ENCODE results near the gene PDE10A. TPM values are rescaled to one million over a fixed set of nuclear protein-coding genes. Genes with fewer than 3 reads are reported as not detected.

The PDE10A gene
- total RNA-seq, 1 experiment from 2014 or later, result 0.31 TPM

GRCh38 chr6:165626711-165627110, 36.3 kb downstream of the PDE10A start:
- Mint-ChIP-seq H3K9me3 (peaks cover 0 to 5% of the 10 kb centered on the region in 2 experiments; a peak in 2 of 5 replicates), H3K4me1 (peaks cover 4 to 5% of the 10 kb centered on the region in 2 experiments; a peak in 3 of 4 replicates), H3K36me3 (ENCODE audit: insufficient read depth in 1 of 3, low read depth in 3 of 3) (peaks cover 0 to 12% (median 4%) of the 10 kb centered on the region in 3 experiments; a peak in 4 of 7 replicates), H3K27me3 (ENCODE audit: low read depth) (no peaks in the 10 kb centered on the region), H3K4me3 (no peak overlapping the region), H3K27ac (no peak overlapping the region)
- no peaks in the 10 kb centered on the region for H4K20me1 ChIP-seq (ENCODE audit: control insufficient read depth, insufficient read depth, insufficient read length)
- no peak for TF ChIP-seq CTCF (conservative IDR thresholded peaks at IDR 0.05)
- no peak overlapping the region for H3K18ac ChIP-seq (ENCODE audit: insufficient read length, low read depth, low read length)
- H4K91ac ChIP-seq (ENCODE audit: insufficient read length, low read depth, low read length), result no peak overlapping the region
- no peak overlapping the region for H2AFZ ChIP-seq (ENCODE audit: low read length)
- no peak overlapping the region for H4K5ac ChIP-seq (ENCODE audit: insufficient read length, low read depth, low read length)
- H3K27ac ChIP-seq (ENCODE audit: insufficient read length, low read depth, low read length), result no peak overlapping the region
- H3K79me1 ChIP-seq (ENCODE audit: insufficient read depth, low read depth, low read length, poor library complexity, severe bottlenecking), result no peaks in the 10 kb centered on the region
- H3T11ph ChIP-seq (ENCODE audit: low read length), result no peak overlapping the region
- H4K8ac ChIP-seq (replicated peaks; ENCODE audit: insufficient read length, low read depth, low read length), result no peak overlapping the region
- no peak overlapping the region for H2AK5ac ChIP-seq (ENCODE audit: insufficient read length, low read length)
- H2BK20ac ChIP-seq (ENCODE audit: low read depth, low read length, poor library complexity, severe bottlenecking), result no peak overlapping the region
- H3K14ac ChIP-seq (ENCODE audit: insufficient read depth, low read length), result no peak overlapping the region
- no peak overlapping the region for H2BK5ac ChIP-seq (ENCODE audit: insufficient read length, low read length)
- WGBS (ENCODE audit: extremely low coverage, insufficient read length, low lambda C conversion rate), result no CpG with 5 or more reads among the region's 6 CpGs
- H3K9me3 ChIP-seq (ENCODE audit: control insufficient read depth, low read depth, low read length), result no peaks in the 10 kb centered on the region
- H2BK120ac ChIP-seq (ENCODE audit: low read depth, low read length, poor library complexity, severe bottlenecking), result no peak overlapping the region
- H3K23me2 ChIP-seq (ENCODE audit: insufficient read length, low read depth, low read length, poor library complexity, severe bottlenecking), result no peaks in the 10 kb centered on the region
- no peaks in the 10 kb centered on the region; the same call in 1 of the 2 replicates for H3K4me1 ChIP-seq (ENCODE audit: insufficient read depth, low read length)
- no peak overlapping the region for H3K4ac ChIP-seq (ENCODE audit: low read depth, low read length)
- H3K9ac ChIP-seq (ENCODE audit: extremely low read depth, insufficient read length, low read length), result no peak overlapping the region
- H3K4me2 ChIP-seq (ENCODE audit: insufficient read depth, insufficient read length, low read length), result no peak overlapping the region
- H3K79me2 ChIP-seq (ENCODE audit: insufficient read depth, low read length), result no peaks in the 10 kb centered on the region
- no peaks in the 10 kb centered on the region for H3K27me3 ChIP-seq (ENCODE audit: insufficient read depth, low read length)
- no peak for DNase-seq
- H2BK12ac ChIP-seq (ENCODE audit: insufficient read length, low read depth, low read length), result no peak overlapping the region
- H3K56ac ChIP-seq (ENCODE audit: insufficient read length, low read depth, low read length), result no peak overlapping the region
- H3K23ac ChIP-seq (ENCODE audit: insufficient read length, low read depth, low read length), result no peak overlapping the region
- no peak overlapping the region for H2BK15ac ChIP-seq (ENCODE audit: low read depth, low read length)

Measured in H9 (cell line).